HepG2 (cell line): ENCODE measurements around the gene TAOK3. TPM values are rescaled to one million over a fixed set of nuclear protein-coding genes. Genes with fewer than 3 reads are reported as not detected.

Experiments
- ATAC-seq: fragments of 200-7000 bp; cut with Tn5 transposase; 3 replicates; pipeline ENCODE4 v1.9.1; 2020; ENCODE audit warnings: mild to moderate bottlenecking, moderate library complexity
- BruUV-seq: library from RNA; stranded (reverse); fragments of 400-500 nt; replicated peaks from 2 replicates; lab custom pipeline; 2021; lab: Mats Ljungman, UMichigan
- CTCF ChIA-PET: fragments of 300-600 bp; formaldehyde crosslinking; extraction: SDS; loops from one replicate; lab custom pipeline; 2021; ENCODE audit warnings: low total read pairs, inconsistent platforms, low intra/inter-chr PET ratio; lab: Yijun Ruan, JAX
- POLR2A ChIA-PET: fragments of 350-600 bp; sonication (Branson Sonifier 250); formaldehyde crosslinking; loops from one replicate; lab custom pipeline; 2020; ENCODE audit warnings: antibody characterized with exemption, inconsistent platforms; lab: Yijun Ruan, JAX
- DNase-seq: peaks from one replicate; pipeline ENCODE4 v3.0.0-alpha.2; 2015; ENCODE audit warnings: low spot score
- FAIRE-seq: peaks from 3 replicates; lab custom pipeline; 2011; peaks lifted over from hg19 to GRCh38; lab: Jason Lieb, UNC
- H2AFZ ChIP-seq: one replicate; pipeline ENCODE4 v1.6.1; 2011; ENCODE audit warnings: low read length, inconsistent platforms
- H3K27ac ChIP-seq: fragments of 300-600 bp; 3 replicates; pipeline ENCODE4 v1.8.0; 2011; ENCODE audit warnings: mixed run types, mild to moderate bottlenecking, mixed read lengths, low read length, inconsistent platforms; ENCODE audit not compliant: insufficient read depth; ENCODE audit errors: extremely low read length
- H3K27me3 ChIP-seq, 2 experiments: fragments of 200-600 bp in 1 of 2; 2 replicates in 1 of 2; 3 replicates in 1 of 2; pipeline versions ENCODE4 v1.6.0 to v1.8.0; 2011; ENCODE audit warnings: low read length in 2 of 2, mild to moderate bottlenecking in 2 of 2, moderate library complexity in 2 of 2, inconsistent platforms in 1 of 2; ENCODE audit not compliant: insufficient read depth in 2 of 2, control insufficient read depth in 1 of 2
- H3K36me3 ChIP-seq, 2 experiments: fragments of 200-600 bp in 1 of 2; replicated peaks in 1 of 2; 2 replicates in 1 of 2; 3 replicates in 1 of 2; pipeline versions ENCODE4 v1.5.1 to v1.8.0; 2011; ENCODE audit warnings: low read length in 2 of 2, inconsistent platforms in 1 of 2; ENCODE audit not compliant: insufficient read depth in 2 of 2, control insufficient read depth in 1 of 2
- H3K4me1 ChIP-seq: 2 replicates; pipeline ENCODE4 v1.5.1; 2012; ENCODE audit warnings: low read length, inconsistent platforms; ENCODE audit not compliant: insufficient read depth
- H3K4me2 ChIP-seq: 2 replicates; pipeline ENCODE4 v1.6.0; 2011; ENCODE audit warnings: low read depth, low read length, inconsistent platforms
- H3K4me3 ChIP-seq, 3 experiments: fragments of 200-600 bp in 1 of 3; sonication (generic), shearing (Covaris generic) in 1 of 3; replicated peaks in 1 of 3; 2 replicates each; pipeline ENCODE4 v1.5.1; 2011 to 2016; ENCODE audit warnings: low read length in 3 of 3, inconsistent platforms in 2 of 3, low read depth in 2 of 3, mild to moderate bottlenecking in 2 of 3, control low read depth in 1 of 3, mixed read lengths in 1 of 3; ENCODE audit not compliant: insufficient read depth in 1 of 3
- H3K79me2 ChIP-seq: one replicate; pipeline ENCODE4 v1.6.1; 2011; ENCODE audit warnings: low read length, inconsistent platforms; ENCODE audit not compliant: insufficient read depth
- H3K9ac ChIP-seq: 2 replicates; pipeline ENCODE4 v1.6.0; 2011; ENCODE audit warnings: mild to moderate bottlenecking, low read depth, low read length, inconsistent platforms; ENCODE audit not compliant: insufficient read depth
- H3K9me3 ChIP-seq: 2 replicates; pipeline ENCODE4 v1.5.1; 2012; ENCODE audit warnings: mild to moderate bottlenecking, low read length
- H4K20me1 ChIP-seq: 2 replicates; pipeline ENCODE4 v1.6.0; 2011; ENCODE audit warnings: inconsistent platforms, mild to moderate bottlenecking, low read length, moderate library complexity; ENCODE audit not compliant: insufficient read depth
- IRF2 ChIP-seq: IDR thresholded peaks from 2 replicates; pipeline ENCODE4 v1.6.1; 2018; ENCODE audit warnings: missing genetic modification reagents, missing compliant biosample characterization
- MAFK ChIP-seq, 2 experiments: IDR thresholded peaks in 1 of 2; conservative IDR thresholded peaks in 1 of 2; 2 replicates each; pipeline ENCODE4 v1.6.1; 2011; ENCODE audit warnings: improper control_type of control experiment in 2 of 2, low read length in 2 of 2
- NFRKB ChIP-seq: fragments of 450-650 bp; IDR thresholded peaks from 2 replicates; pipeline ENCODE4 v1.6.1; 2017
- NR2C2 ChIP-seq: sonication (generic); formaldehyde crosslinking; IDR thresholded peaks from 2 replicates; pipeline ENCODE4 v1.4.0; 2020; ENCODE audit warnings: missing genetic modification reagents, mild to moderate bottlenecking, moderate library complexity, borderline replicate concordance
- SIN3A ChIP-seq: IDR thresholded peaks from 2 replicates; pipeline ENCODE4 v1.6.1; 2011; ENCODE audit warnings: low read depth, mild to moderate bottlenecking, control low read depth, low read length, borderline replicate concordance
- ZNF772 ChIP-seq: sonication (generic); formaldehyde crosslinking; IDR thresholded peaks from 2 replicates; pipeline ENCODE4 v1.5.0; 2020; ENCODE audit warnings: mild to moderate bottlenecking, missing genetic modification reagents
- WGBS: methylation state at CpG from one replicate; pipeline ENCODE4 v1.1.6; 2017; ENCODE audit warnings: low lambda C conversion rate; 5-methylcytosine and 5-hydroxymethylcytosine counted together
- in situ Hi-C: cut with HindIII; loops from 2 replicates; pipeline ENCODE4 v1.10.0; 2017; ENCODE audit warnings: low pct_unique_long_range_greater_than_20kb; ENCODE audit not compliant: extremely low pct_ligation_motif_present
- intact Hi-C: fragments of 100-400 bp; cut with micrococcal nuclease; formaldehyde crosslinking; loops from one replicate; pipeline ENCODE4 v1.10.0; 2022; ENCODE audit not compliant: unreplicated experiment
- polyA plus RNA-seq, 8 experiments: library from polyadenylated mRNA; depleted of rRNA in 3 of 8; stranded (reverse) in 7 of 8; unstranded in 1 of 8; fragments of >200 nt; fragmentation: Illumina TruSeq in 4 of 8; extraction: Trizol in 4 of 8; gene quantifications; 2 replicates each; pipeline versions ENCODE4 v1.2.1 to v1.2.3, GENCODE V29; 2011 to 2016; ENCODE audit warnings: low read depth in 4 of 8, missing spikeins in 1 of 8, mixed read lengths in 1 of 8; ENCODE audit not compliant: insufficient read depth in 1 of 8
- total RNA-seq, 5 experiments: library from RNA; depleted of rRNA; stranded (reverse); fragments of >200 nt; fragmentation: Illumina TruSeq; extraction: Trizol; gene quantifications; 2 replicates each; pipeline ENCODE4 v1.2.3, GENCODE V29; 2016; ENCODE audit warnings: low read depth in 1 of 5
- TF ChIP-seq, protein P1 (sequence below): sonication (generic); formaldehyde crosslinking; IDR thresholded peaks from 2 replicates; pipeline ENCODE4 v1.4.0; 2020; ENCODE audit warnings: missing genetic modification reagents, borderline replicate concordance
- TF ChIP-seq, protein P2 (sequence below), 2 experiments: fragments of 450-650 bp in 1 of 2; sonication (generic) in 1 of 2; formaldehyde crosslinking; IDR thresholded peaks; 2 replicates each; pipeline versions ENCODE4 v1.5.0 to v1.8.0; 2020 to 2022; ENCODE audit warnings: mild to moderate bottlenecking in 1 of 2, missing genetic modification reagents in 1 of 2

Gene TAOK3
- total and polyA plus RNA-seq, 2 of the 13 experiments (the other 11 are each of a cell fraction or from before 2014, with no cell fraction given) = 10.4 to 12.3 TPM

DNA sequence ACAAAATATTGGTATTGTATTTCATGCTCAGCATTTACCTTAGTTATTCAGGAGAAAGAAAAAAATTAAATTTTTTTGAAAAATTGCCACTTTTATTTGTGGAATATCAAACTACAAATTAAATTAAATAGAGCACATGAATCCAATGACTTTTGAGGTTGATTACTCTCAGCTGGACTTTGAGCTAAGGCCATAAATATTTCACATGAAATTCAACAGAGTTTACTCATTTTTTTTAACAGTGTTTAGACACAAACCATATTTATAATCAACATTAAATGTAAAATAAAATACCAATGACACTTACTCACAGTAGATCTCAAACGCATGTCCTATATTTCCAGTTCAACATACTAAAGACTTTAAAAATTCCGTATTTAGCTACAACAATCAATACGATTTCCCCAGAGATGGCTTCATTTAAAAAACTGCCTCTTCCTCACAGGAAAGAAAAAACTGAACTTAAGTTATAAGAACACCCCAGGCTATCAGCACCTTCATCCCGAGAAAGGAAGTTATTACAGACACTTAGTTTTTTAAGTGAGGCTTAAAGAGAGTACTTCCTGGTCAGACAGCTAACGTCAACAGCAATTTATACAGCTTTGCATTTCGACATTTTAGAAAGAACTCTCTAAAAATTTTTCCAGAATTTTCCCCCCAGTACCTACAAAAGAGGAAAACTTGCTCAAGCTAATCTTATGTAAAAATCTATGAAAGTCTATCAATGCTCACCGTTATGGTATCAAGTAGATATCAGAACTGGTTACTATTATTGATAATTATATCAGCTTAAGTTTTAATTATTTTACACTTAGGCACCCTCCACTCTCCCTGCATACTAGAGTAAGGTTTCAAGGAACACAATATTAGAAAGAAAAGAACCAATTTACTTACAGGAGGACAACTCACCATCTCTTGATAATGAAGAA is 13.8 kb downstream of the TAOK3 start (continued):
- TF ChIP-seq, protein P1, sequence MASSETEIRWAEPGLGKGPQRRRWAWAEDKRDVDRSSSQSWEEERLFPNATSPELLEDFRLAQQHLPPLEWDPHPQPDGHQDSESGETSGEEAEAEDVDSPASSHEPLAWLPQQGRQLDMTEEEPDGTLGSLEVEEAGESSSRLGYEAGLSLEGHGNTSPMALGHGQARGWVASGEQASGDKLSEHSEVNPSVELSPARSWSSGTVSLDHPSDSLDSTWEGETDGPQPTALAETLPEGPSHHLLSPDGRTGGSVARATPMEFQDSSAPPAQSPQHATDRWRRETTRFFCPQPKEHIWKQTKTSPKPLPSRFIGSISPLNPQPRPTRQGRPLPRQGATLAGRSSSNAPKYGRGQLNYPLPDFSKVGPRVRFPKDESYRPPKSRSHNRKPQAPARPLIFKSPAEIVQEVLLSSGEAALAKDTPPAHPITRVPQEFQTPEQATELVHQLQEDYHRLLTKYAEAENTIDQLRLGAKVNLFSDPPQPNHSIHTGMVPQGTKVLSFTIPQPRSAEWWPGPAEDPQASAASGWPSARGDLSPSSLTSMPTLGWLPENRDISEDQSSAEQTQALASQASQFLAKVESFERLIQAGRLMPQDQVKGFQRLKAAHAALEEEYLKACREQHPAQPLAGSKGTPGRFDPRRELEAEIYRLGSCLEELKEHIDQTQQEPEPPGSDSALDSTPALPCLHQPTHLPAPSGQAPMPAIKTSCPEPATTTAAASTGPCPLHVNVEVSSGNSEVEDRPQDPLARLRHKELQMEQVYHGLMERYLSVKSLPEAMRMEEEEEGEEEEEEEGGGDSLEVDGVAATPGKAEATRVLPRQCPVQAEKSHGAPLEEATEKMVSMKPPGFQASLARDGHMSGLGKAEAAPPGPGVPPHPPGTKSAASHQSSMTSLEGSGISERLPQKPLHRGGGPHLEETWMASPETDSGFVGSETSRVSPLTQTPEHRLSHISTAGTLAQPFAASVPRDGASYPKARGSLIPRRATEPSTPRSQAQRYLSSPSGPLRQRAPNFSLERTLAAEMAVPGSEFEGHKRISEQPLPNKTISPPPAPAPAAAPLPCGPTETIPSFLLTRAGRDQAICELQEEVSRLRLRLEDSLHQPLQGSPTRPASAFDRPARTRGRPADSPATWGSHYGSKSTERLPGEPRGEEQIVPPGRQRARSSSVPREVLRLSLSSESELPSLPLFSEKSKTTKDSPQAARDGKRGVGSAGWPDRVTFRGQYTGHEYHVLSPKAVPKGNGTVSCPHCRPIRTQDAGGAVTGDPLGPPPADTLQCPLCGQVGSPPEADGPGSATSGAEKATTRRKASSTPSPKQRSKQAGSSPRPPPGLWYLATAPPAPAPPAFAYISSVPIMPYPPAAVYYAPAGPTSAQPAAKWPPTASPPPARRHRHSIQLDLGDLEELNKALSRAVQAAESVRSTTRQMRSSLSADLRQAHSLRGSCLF (CRISPR knock-in tag) = no peak

DNA sequence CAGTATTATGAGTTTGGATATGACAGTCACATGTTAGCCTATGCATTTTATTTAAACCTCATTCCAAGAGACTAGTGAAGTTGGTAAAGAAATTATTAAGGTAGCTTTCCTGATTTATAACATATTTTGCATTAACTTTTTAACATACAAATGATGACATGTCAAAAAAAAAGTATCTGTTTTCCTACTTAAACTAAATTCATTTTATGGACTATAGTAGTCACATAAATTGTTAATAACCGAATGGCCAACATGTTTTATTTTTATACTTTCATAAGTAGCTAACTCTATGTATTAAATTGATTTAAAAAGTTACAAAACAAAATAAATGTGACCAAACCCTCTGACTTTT is 14.7 kb downstream of the TAOK3 start:
- no peak overlapping the region for H3K27ac ChIP-seq
- H3K9me3 ChIP-seq = peaks cover 5% of the 10 kb centered on the region; the same call in 1 of the 2 replicates
- no peak overlapping the region for H2AFZ ChIP-seq
- intact Hi-C loops = no loop called here
- no peak overlapping the region for H3K4me3 ChIP-seq
- CTCF ChIA-PET = no interaction called here
- BruUV-seq = no TSS peak
- 93% methylated on average over 1 of the region's 1 CpG for WGBS
- no peak for ATAC-seq
- H3K27me3 ChIP-seq = no peaks in the 10 kb centered on the region
- no peak for FAIRE-seq
- in situ Hi-C loops = no loop called here
- POLR2A ChIA-PET = interaction anchor here (1.8 kb wide), 2 partner anchors 15 to 18 kb away, joined by 4 to 7 read pairs; partner anchors contain the start of genes SUDS3 and TAOK3
- H4K20me1 ChIP-seq = no peaks in the 10 kb centered on the region
- DNase-seq = no peak
- no peak overlapping the region for H3K4me2 ChIP-seq
- H3K9ac ChIP-seq = no peak overlapping the region
- peaks cover 40% of the 10 kb centered on the region for H3K4me1 ChIP-seq
- H3K36me3 ChIP-seq = no peaks in the 10 kb centered on the region
- TF ChIP-seq IRF2 (CRISPR knock-in tag) (no peak), MAFK (conservative IDR thresholded peaks at IDR 0.05 in 1 of 2, IDR thresholded peaks at IDR 0.05 in 1 of 2; ENCODE audit: low read length in 2 of 2) (peak in 1 of 2 experiments; percentile 44; a peak in 1 of 4 replicates), NFRKB (no peak), NR2C2 (CRISPR knock-in tag) (no peak), SIN3A (no peak), ZNF772 (CRISPR knock-in tag) (no peak)
- TF ChIP-seq, protein P2, sequence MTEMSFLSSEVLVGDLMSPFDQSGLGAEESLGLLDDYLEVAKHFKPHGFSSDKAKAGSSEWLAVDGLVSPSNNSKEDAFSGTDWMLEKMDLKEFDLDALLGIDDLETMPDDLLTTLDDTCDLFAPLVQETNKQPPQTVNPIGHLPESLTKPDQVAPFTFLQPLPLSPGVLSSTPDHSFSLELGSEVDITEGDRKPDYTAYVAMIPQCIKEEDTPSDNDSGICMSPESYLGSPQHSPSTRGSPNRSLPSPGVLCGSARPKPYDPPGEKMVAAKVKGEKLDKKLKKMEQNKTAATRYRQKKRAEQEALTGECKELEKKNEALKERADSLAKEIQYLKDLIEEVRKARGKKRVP (CRISPR knock-in tag; IDR thresholded peaks at IDR 0.05) = no peak
- no peaks in the 10 kb centered on the region for H3K79me2 ChIP-seq
